Testis (tissue), 2 donors: Measurements from ENCODE around the gene ABITRAM.

Experiments used
- CTCF ChIP-seq, 3 experiments: fragments of 450-650 bp in 2 of 3; fragments of 200-600 bp in 1 of 3; sonication (generic) in 1 of 3; IDR thresholded peaks; one replicate each; pipeline ENCODE4 v1.5.1; 2016 to 2019; ENCODE audit warnings: antibody characterized with exemption in 3 of 3, mild to moderate bottlenecking in 2 of 3, moderate library complexity in 1 of 3
- POLR2A ChIP-seq: fragments of 450-650 bp; IDR thresholded peaks from one replicate; pipeline ENCODE4 v1.6.1; 2017; ENCODE audit warnings: antibody characterized with exemption, mild to moderate bottlenecking, moderate library complexity

GRCh38 chr9:108900176-108900575, 34.0 kb upstream of the ABITRAM start:
- TF ChIP-seq CTCF (IDR thresholded peaks at IDR 0.05) (no peak), POLR2A (no peak)
